NOMO-1 treated with dmso at 0.1 percent for 144 hours (cell line): Measurements from ENCODE around the gene DGKG.

Source experiments
- DNase-seq: peaks from one replicate; lab custom pipeline; 2025; ENCODE audit not compliant: unreplicated experiment; lab: John Stamatoyannopoulos, UW

Gene DGKG

GRCh38 chr3:186368176-186368575 lies 6.1 kb upstream of the DGKG start:
- peak; percentile 44 for DNase-seq

- DNase-seq = no peak
Measured at GRCh38 chr3:186367631-186368030, 5.6 kb upstream of the DGKG start.

- DNase-seq = peak; percentile 31
Measured at GRCh38 chr3:186366206-186366605, 4.2 kb upstream of the DGKG start.

GRCh38 chr3:186365202-186365974 lies 3.4 kb upstream of the DGKG start:
- DNase-seq = peak; percentile 87

- DNase-seq = no peak
Measured at GRCh38 chr3:186362988-186363387, 954 bp upstream of the DGKG start.

- no peak for DNase-seq
Measured at GRCh38 chr3:186362537-186362842, 456 bp upstream of the DGKG start.

- DNase-seq = no peak
Measured at GRCh38 chr3:186361246-186361761, 730 bp downstream of the DGKG start.

GRCh38 chr3:186360779-186361178 lies 1.3 kb downstream of the DGKG start:
- no peak for DNase-seq

GRCh38 chr3:186359078-186359477 lies 3.0 kb downstream of the DGKG start:
- DNase-seq = no peak

- no peak for DNase-seq
Measured at GRCh38 chr3:186356152-186356551, 5.9 kb downstream of the DGKG start.

- DNase-seq = no peak
Measured at GRCh38 chr3:186354100-186354499, 7.9 kb downstream of the DGKG start.

- DNase-seq = no peak
Measured at GRCh38 chr3:186352369-186352768, 9.7 kb downstream of the DGKG start.

GRCh38 chr3:186342197-186342596 lies 19.8 kb downstream of the DGKG start:
- peak; percentile 87 for DNase-seq

- no peak for DNase-seq
Measured at GRCh38 chr3:186340204-186340603, 21.8 kb downstream of the DGKG start.

- no peak for DNase-seq
Measured at GRCh38 chr3:186339180-186339918, 22.7 kb downstream of the DGKG start.

- DNase-seq = no peak
Measured at GRCh38 chr3:186333256-186333655, 28.8 kb downstream of the DGKG start.

GRCh38 chr3:186330772-186331460 lies 31.1 kb downstream of the DGKG start:
- DNase-seq = peak; percentile 29

- no peak for DNase-seq
Measured at GRCh38 chr3:186329589-186329988, 32.4 kb downstream of the DGKG start.

GRCh38 chr3:186327912-186328487 lies 34.0 kb downstream of the DGKG start:
- DNase-seq = no peak

GRCh38 chr3:186322761-186323160 lies 39.3 kb downstream of the DGKG start:
- DNase-seq = no peak

- no peak for DNase-seq
Measured at GRCh38 chr3:186321746-186322145, 40.3 kb downstream of the DGKG start.
